Osteoblast (primary cell): ENCODE measurements around the gene RPL13. TPM values are rescaled to one million over a fixed set of nuclear protein-coding genes. Genes with fewer than 3 reads are reported as not detected.

Experiments used
- DNase-seq: peaks from one replicate; pipeline ENCODE4 v3.0.0; 2011; ENCODE audit warnings: low spot score, mixed read lengths; ENCODE audit not compliant: insufficient read length; ENCODE audit errors: missing footprints
- H2AFZ ChIP-seq: 2 replicates; pipeline ENCODE4 v1.6.0; 2011; ENCODE audit warnings: mild to moderate bottlenecking, low read length
- H3K27ac ChIP-seq: 2 replicates; pipeline ENCODE4 v1.5.1; 2011; ENCODE audit warnings: mild to moderate bottlenecking, low read depth, low read length, moderate library complexity
- H3K27me3 ChIP-seq: 2 replicates; pipeline ENCODE4 v1.6.0; 2012; ENCODE audit warnings: mild to moderate bottlenecking, control low read depth, inconsistent platforms, low read length, moderate library complexity; ENCODE audit not compliant: insufficient read depth
- H3K36me3 ChIP-seq: 2 replicates; pipeline ENCODE4 v1.5.1; 2011; ENCODE audit warnings: mild to moderate bottlenecking, low read length, control low read depth, moderate library complexity; ENCODE audit not compliant: insufficient read depth
- H3K4me1 ChIP-seq: 2 replicates; pipeline ENCODE4 v1.5.1; 2011; ENCODE audit warnings: mild to moderate bottlenecking, low read length, control low read depth, moderate library complexity; ENCODE audit not compliant: insufficient read depth
- H3K4me2 ChIP-seq: 2 replicates; pipeline ENCODE4 v1.6.0; 2011; ENCODE audit warnings: mild to moderate bottlenecking, low read length; ENCODE audit not compliant: insufficient read depth
- H3K4me3 ChIP-seq: fragments of 200-600 bp; sonication (generic); 3 replicates; pipeline ENCODE4 v1.5.1; 2012; ENCODE audit warnings: mild to moderate bottlenecking, low read length, inconsistent platforms; ENCODE audit not compliant: insufficient read depth
- H3K79me2 ChIP-seq: 2 replicates; pipeline ENCODE4 v1.6.0; 2012; ENCODE audit warnings: mild to moderate bottlenecking, low read length, control low read depth, inconsistent platforms; ENCODE audit not compliant: insufficient read depth
- H3K9me3 ChIP-seq: 2 replicates; pipeline ENCODE4 v1.5.1; 2011; ENCODE audit warnings: low read depth, low read length, control low read depth
- H4K20me1 ChIP-seq: 2 replicates; pipeline ENCODE4 v1.6.0; 2012; ENCODE audit warnings: mild to moderate bottlenecking, low read length, control low read depth; ENCODE audit not compliant: insufficient read depth
- total RNA-seq: library from RNA; depleted of rRNA; stranded (reverse); fragments of >200 nt; gene quantifications from 2 replicates; pipeline ENCODE4 v1.2.3, GENCODE V29; 2012
- TF ChIP-seq, protein P1 (sequence below): IDR thresholded peaks from 2 replicates; pipeline ENCODE4 v1.5.1; 2011; ENCODE audit warnings: mild to moderate bottlenecking, low read depth, low read length, moderate library complexity; ENCODE audit errors: extremely low read depth

The RPL13 gene
- total RNA-seq: 2,112 and 2,440 TPM in 2 replicates

GRCh38 chr16:89560378-89561141, at the start of gene RPL13:
TSS of gene RPL13 (plus strand) at chr16:89560682. CDS start at chr16:89560960, 278 bp downstream.
- Histone ChIP-seq H3K27ac (peak within 1 kb of the TSS; percentile 98), H3K27me3 (no peaks in the 10 kb centered on the region), H3K4me1 (peaks cover 46% of the 10 kb centered on the region), H2AFZ (peak within 1 kb of the TSS; percentile 76), H4K20me1 (peaks cover 50% of the 10 kb centered on the region), H3K4me3 (peak within 1 kb of the TSS; percentile 92), H3K36me3 (peaks cover 52% of the 10 kb centered on the region), H3K4me2 (peak within 1 kb of the TSS; percentile 96), H3K79me2 (peaks cover 33% of the 10 kb centered on the region), H3K9me3 (no peaks in the 10 kb centered on the region)
- DNase-seq: peak; percentile 100
- TF ChIP-seq, protein P1, sequence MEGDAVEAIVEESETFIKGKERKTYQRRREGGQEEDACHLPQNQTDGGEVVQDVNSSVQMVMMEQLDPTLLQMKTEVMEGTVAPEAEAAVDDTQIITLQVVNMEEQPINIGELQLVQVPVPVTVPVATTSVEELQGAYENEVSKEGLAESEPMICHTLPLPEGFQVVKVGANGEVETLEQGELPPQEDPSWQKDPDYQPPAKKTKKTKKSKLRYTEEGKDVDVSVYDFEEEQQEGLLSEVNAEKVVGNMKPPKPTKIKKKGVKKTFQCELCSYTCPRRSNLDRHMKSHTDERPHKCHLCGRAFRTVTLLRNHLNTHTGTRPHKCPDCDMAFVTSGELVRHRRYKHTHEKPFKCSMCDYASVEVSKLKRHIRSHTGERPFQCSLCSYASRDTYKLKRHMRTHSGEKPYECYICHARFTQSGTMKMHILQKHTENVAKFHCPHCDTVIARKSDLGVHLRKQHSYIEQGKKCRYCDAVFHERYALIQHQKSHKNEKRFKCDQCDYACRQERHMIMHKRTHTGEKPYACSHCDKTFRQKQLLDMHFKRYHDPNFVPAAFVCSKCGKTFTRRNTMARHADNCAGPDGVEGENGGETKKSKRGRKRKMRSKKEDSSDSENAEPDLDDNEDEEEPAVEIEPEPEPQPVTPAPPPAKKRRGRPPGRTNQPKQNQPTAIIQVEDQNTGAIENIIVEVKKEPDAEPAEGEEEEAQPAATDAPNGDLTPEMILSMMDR: no peak

- Histone ChIP-seq H3K27me3 (no peaks in the 10 kb centered on the region), H2AFZ (no peak overlapping the region), H3K4me1 (peaks cover 18% of the 10 kb centered on the region), H3K4me2 (no peak overlapping the region), H4K20me1 (peaks cover 10% of the 10 kb centered on the region), H3K27ac (no peak overlapping the region), H3K4me3 (no peak overlapping the region), H3K79me2 (peaks cover 67% of the 10 kb centered on the region), H3K36me3 (peaks cover 42% of the 10 kb centered on the region), H3K9me3 (no peaks in the 10 kb centered on the region)
- TF ChIP-seq, protein P1: no peak
- no peak for DNase-seq
Measured at GRCh38 chr16:89511374-89511773, 49.1 kb upstream of the RPL13 start.

GRCh38 chr16:89512453-89512852, 48.0 kb upstream of the RPL13 start:
- H4K20me1 ChIP-seq: peaks cover 13% of the 10 kb centered on the region
- no peaks in the 10 kb centered on the region for H3K27me3 ChIP-seq
- no peak overlapping the region for H3K4me3 ChIP-seq
- peaks cover 49% of the 10 kb centered on the region for H3K36me3 ChIP-seq
- no peak for DNase-seq
- no peak overlapping the region for H3K4me2 ChIP-seq
- H3K27ac ChIP-seq: no peak overlapping the region
- H3K79me2 ChIP-seq: peaks cover 68% of the 10 kb centered on the region
- H3K9me3 ChIP-seq: no peaks in the 10 kb centered on the region
- TF ChIP-seq, protein P1: no peak
- peaks cover 10% of the 10 kb centered on the region for H3K4me1 ChIP-seq
- H2AFZ ChIP-seq: no peak overlapping the region

DNA sequence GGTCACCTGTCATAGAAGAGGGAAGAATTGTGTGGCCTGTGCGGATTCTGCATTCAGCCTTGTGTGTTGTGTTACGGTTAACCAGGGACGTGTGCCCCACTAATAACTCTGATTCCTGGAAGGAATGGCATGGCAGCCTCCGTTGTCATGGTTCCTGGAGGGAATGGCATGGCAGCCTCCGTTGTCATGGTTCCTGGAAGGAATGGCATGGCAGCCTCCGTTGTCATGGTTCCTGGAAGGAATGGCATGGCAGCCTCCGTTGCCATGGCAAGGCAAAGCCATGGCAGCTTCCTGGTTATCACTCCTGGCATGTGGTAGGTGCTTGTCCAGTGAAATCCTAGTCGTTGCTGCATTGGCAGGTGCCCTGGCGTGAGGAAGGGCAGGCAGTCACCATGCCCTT, 43.4 kb upstream of the RPL13 start:
- Histone ChIP-seq H3K27ac (no peak overlapping the region), H3K27me3 (no peaks in the 10 kb centered on the region), H3K4me2 (no peak overlapping the region), H4K20me1 (peaks cover 23% of the 10 kb centered on the region), H3K4me1 (no peaks in the 10 kb centered on the region), H2AFZ (no peak overlapping the region), H3K79me2 (peaks cover 74% of the 10 kb centered on the region), H3K4me3 (no peak overlapping the region), H3K9me3 (no peaks in the 10 kb centered on the region), H3K36me3 (peaks cover 75% of the 10 kb centered on the region)
- peak; percentile 18 for DNase-seq
- TF ChIP-seq, protein P1: no peak
